Activated CD4-positive, alpha-beta T cell treated with anti-CD3 and anti-CD28 coated beads, Interleukin-2, amount 10 ng/mL, durations not matched to agents 24 days and 14 days (primary cell): ENCODE measurements around the gene MAGI1. TPM values are rescaled to one million over a fixed set of nuclear protein-coding genes. Genes with fewer than 3 reads are reported as not detected.
"Not testable (repeated sequence)": the region's sequence is repeated elsewhere in the genome, so short reads cannot be mapped to it uniquely, and the experiment has no call there.

Experiments used
- DNase-seq: peaks from one replicate; pipeline ENCODE4 v3.0.0; 2022
- H3K27ac Mint-ChIP-seq: one replicate; pipeline ENCODE4 v1.8.0; 2022; ENCODE audit warnings: mild to moderate bottlenecking, mixed read lengths
- H3K27me3 Mint-ChIP-seq: one replicate; pipeline ENCODE4 v1.8.0; 2022; ENCODE audit warnings: mixed read lengths
- H3K36me3 Mint-ChIP-seq: one replicate; pipeline ENCODE4 v1.8.0; 2022; ENCODE audit warnings: low read depth, mild to moderate bottlenecking, mixed read lengths
- H3K4me1 Mint-ChIP-seq: one replicate; pipeline ENCODE4 v1.8.0; 2021; ENCODE audit warnings: mixed read lengths
- H3K4me3 Mint-ChIP-seq: one replicate; pipeline ENCODE4 v1.8.0; 2022; ENCODE audit warnings: mild to moderate bottlenecking, moderate library complexity, mixed read lengths
- H3K9me3 Mint-ChIP-seq: one replicate; pipeline ENCODE4 v1.8.0; 2021; ENCODE audit warnings: mixed read lengths
- intact Hi-C: fragments of 100-400 bp; cut with micrococcal nuclease; formaldehyde crosslinking; loops from one replicate; pipeline ENCODE4 v1.15.1; 2023
- total RNA-seq: library from RNA; stranded (reverse); gene quantifications from 2 replicates; pipeline ENCODE4 v1.2.3, GENCODE V29; 2022

The MAGI1 gene
- total RNA-seq, 1 donor from 2014 or later, result 2.0 TPM

DNA sequence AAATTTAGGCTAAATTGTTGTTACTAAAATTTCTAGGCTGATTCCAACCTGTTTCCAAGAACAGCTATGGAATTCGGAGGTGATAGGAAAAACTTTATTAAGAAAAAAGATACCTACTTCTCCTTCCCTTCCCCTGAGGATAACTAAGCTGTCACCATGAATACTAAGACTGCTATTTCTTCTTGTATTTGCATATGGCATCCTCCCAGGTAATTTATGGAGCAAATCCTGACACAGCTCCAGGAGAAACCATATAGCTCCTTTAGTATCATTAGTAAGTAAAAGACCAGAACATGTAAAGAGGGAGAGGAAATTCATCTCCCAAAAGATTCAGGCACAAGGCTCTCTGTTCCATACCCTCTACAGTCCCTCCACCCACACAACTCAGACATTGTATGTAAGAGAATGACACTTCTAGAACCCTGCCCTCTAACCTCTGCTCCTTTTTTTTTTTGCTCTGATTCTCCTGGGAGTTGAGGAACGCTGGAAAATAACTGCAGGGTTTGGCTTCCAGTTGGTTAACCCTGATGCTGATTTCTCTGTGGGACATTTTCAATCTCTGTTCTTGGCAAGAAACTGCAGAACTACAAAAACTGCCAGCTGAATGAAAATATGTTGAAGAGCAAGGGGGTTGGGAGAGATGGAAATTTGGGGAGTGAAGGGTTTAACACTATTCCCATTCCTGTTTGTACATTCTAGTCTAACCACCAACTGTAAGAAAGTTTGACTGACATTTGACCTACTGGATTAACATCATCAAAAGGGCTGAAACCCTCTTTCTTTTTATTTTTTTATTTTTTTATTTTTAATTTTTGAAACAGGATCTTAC, 14.2 kb upstream of the MAGI1 start:
- H3K4me3 Mint-ChIP-seq, result no peak overlapping the region
- DNase-seq, result no peak
- intact Hi-C loops, result no loop called here
- no peaks in the 10 kb centered on the region for H3K4me1 Mint-ChIP-seq
- peaks cover 4% of the 10 kb centered on the region for H3K27me3 Mint-ChIP-seq
- no peaks in the 10 kb centered on the region for H3K36me3 Mint-ChIP-seq
- no peak overlapping the region for H3K27ac Mint-ChIP-seq
- no peaks in the 10 kb centered on the region for H3K9me3 Mint-ChIP-seq

DNA sequence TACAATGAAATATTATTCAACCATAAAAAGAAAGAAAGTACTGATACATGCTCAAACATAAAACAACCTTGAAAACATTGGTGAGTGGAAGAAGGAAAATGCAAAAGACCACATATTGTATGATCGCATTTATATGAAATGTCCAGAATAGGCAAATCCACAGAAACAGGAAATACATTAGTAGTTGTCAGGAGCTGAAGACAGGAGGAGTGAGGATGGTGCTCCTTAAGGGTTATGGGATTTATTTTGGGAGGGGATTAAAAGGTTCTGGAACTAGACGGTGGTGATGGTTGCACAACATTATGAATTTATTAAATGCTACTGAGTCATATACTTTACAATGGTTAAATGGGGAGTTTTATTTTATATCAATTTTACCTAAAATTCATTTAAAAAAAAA, 12.1 kb upstream of the MAGI1 start:
- no peak overlapping the region for H3K27ac Mint-ChIP-seq
- no peaks in the 10 kb centered on the region for H3K36me3 Mint-ChIP-seq
- no peaks in the 10 kb centered on the region for H3K4me1 Mint-ChIP-seq
- no peak overlapping the region for H3K4me3 Mint-ChIP-seq
- no peaks in the 10 kb centered on the region for H3K9me3 Mint-ChIP-seq
- no peak for DNase-seq
- intact Hi-C loops, result no loop called here
- H3K27me3 Mint-ChIP-seq, result peaks cover 4% of the 10 kb centered on the region

DNA sequence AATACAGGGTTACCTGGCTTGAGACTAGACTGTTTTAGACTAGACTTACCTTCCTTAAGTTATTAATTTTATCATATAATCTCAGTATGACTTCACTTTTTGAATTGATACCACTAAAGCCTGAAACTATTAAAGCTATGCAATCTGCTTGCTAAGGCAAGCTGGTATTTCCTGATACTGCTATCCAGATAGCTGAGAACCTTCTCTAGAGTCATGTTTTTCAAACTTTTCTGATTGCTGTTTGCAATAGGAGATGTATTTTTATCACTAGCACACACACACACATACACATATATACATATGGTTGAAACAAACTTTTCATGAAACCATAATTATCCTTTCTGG, 9.3 kb upstream of the MAGI1 start:
- Mint-ChIP-seq H3K4me3 (no peak overlapping the region), H3K27me3 (peaks cover 6% of the 10 kb centered on the region), H3K36me3 (no peaks in the 10 kb centered on the region), H3K9me3 (no peaks in the 10 kb centered on the region), H3K4me1 (no peaks in the 10 kb centered on the region), H3K27ac (no peak overlapping the region)
- intact Hi-C loops, result no loop called here
- DNase-seq, result no peak

DNA sequence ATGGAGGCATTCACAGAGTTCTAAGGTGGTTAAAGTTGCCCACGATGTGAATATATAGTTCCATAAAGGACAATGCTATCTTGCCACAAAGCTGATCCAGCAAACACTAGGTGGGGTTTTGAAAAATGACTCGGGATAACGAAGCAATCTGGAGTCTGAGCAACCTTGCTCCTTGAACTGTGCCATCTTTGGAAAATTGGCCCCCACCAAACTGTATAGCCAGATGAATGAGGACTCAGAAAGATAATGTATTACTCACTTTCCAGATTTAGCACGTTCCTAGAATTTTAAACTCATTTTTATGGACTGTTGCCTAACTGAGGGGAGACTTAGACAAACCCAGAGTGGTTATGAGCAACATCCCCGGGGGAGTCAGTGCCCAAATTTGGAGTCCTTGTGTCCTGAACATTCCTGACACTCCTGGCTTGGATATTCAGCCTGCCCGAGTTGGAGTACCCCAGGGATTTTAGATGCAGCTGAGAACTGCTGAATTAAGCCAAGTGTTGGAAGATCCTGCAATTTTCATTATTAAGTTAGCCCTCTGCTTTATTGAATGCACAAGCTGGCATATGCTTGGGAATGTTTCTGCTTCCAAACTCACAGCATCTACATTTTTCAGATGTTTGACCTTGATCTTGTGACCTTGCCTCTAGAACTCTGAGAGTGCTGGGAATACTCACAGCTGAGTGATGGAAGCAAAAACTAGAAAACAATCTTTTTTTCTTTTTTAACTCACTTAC, 8.8 kb upstream of the MAGI1 start:
- H3K9me3 Mint-ChIP-seq, result no peaks in the 10 kb centered on the region
- H3K36me3 Mint-ChIP-seq, result no peaks in the 10 kb centered on the region
- no peak overlapping the region for H3K4me3 Mint-ChIP-seq
- H3K4me1 Mint-ChIP-seq, result no peaks in the 10 kb centered on the region
- H3K27me3 Mint-ChIP-seq, result peaks cover 8% of the 10 kb centered on the region
- intact Hi-C loops, result no loop called here
- DNase-seq, result no peak
- H3K27ac Mint-ChIP-seq, result no peak overlapping the region

DNA sequence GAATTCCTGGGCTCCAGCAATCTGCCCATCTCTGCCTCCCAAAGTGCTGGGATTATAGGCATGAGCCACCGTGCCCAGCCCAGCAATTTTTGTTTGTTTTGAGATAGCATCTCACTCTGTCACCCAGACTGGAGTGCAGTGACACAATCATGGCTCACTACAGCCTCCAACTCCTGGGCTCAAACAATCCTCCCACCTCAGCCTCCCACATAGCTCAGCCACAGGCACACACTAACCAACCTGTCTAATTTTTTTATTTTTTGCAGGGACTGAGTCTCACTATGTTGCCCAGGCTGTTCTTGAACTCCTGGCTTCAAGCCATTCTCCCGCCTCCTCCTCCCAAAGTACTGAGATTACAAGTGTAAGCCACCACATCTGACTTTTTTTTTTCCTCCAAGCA, 7.6 kb upstream of the MAGI1 start:
- DNase-seq, H3K36me3 Mint-ChIP-seq, intact Hi-C loops, H3K4me1 Mint-ChIP-seq, H3K4me3 Mint-ChIP-seq, H3K27ac Mint-ChIP-seq, H3K9me3 Mint-ChIP-seq: not testable (repeated sequence)
- peaks cover 14% of the 10 kb centered on the region for H3K27me3 Mint-ChIP-seq

DNA sequence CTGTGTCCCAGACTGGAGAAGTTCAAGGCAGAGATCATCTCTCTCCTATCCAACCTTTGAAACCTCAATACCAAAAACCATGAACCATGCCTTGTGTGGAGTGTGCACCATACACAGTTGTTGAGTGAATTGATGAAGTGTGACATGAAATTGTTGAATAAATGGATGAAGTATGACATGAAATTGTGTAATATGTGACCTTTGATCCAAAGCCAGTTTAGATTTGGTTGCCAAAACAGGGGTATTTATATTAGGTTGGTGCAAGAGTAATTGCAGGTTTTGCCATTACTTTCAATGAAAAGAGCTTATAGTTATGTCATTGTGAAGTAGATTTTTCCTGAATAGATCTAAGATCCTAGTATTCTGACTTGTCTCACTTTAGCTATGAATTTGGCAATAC, 3.1 kb upstream of the MAGI1 start:
- H3K9me3 Mint-ChIP-seq, result no peaks in the 10 kb centered on the region
- no peak overlapping the region for H3K4me3 Mint-ChIP-seq
- H3K27ac Mint-ChIP-seq, result no peak overlapping the region
- intact Hi-C loops, result no loop called here
- peaks cover 2% of the 10 kb centered on the region for H3K36me3 Mint-ChIP-seq
- H3K4me1 Mint-ChIP-seq, result peaks cover 9% of the 10 kb centered on the region
- DNase-seq, result no peak
- H3K27me3 Mint-ChIP-seq, result peaks cover 50% of the 10 kb centered on the region

DNA sequence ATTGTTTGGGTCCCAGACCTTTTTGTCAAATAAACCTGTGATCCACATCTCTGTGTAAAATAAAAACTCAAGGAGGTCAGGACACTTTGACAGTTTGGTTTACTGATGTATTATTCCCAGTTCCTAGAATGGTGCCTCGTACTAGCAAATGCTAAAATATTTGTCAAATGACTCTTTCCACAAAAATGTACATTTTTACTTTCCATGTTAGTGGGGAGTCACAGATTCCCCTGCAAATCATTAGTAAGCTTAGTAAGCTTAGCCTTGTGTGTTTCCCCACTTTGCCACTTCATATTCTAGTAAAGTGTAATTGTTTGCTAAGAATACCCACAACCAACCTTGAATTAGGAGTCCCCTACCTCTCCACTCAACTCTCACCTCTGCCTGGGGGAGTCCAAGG, 2.4 kb upstream of the MAGI1 start:
- peaks cover 9% of the 10 kb centered on the region for H3K4me1 Mint-ChIP-seq
- no peak overlapping the region for H3K27ac Mint-ChIP-seq
- H3K36me3 Mint-ChIP-seq, result peaks cover 2% of the 10 kb centered on the region
- H3K4me3 Mint-ChIP-seq, result no peak overlapping the region
- no peak for DNase-seq
- H3K27me3 Mint-ChIP-seq, result peaks cover 53% of the 10 kb centered on the region
- intact Hi-C loops, result no loop called here
- no peaks in the 10 kb centered on the region for H3K9me3 Mint-ChIP-seq

DNA sequence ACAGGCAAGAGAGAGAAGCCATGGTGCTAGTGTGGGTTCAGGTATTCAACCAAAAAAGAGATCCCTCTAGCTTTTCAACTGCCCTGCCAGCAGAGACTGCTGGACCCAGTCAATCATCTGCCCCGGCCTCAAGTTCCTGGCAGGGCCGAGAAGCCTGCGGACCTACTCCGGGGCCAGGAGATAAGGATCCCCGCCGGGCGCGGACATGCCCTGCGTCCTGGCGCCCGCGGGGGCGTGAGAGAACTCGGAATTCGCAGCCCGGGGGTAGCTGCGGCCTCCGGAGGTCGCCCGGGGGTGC, 821 bp upstream of the MAGI1 start:
- no peak for DNase-seq
- intact Hi-C loops, result loop anchor here (10.0 kb wide), 1 partner anchor 265 kb away; no protein-coding TSS in a partner anchor
- peaks cover 9% of the 10 kb centered on the region for H3K4me1 Mint-ChIP-seq
- no peaks in the 10 kb centered on the region for H3K9me3 Mint-ChIP-seq
- H3K36me3 Mint-ChIP-seq, result peaks cover 2% of the 10 kb centered on the region
- H3K27ac Mint-ChIP-seq, result no peak overlapping the region
- peaks cover 63% of the 10 kb centered on the region for H3K27me3 Mint-ChIP-seq
- H3K4me3 Mint-ChIP-seq, result peak overlapping the region; percentile 68

DNA sequence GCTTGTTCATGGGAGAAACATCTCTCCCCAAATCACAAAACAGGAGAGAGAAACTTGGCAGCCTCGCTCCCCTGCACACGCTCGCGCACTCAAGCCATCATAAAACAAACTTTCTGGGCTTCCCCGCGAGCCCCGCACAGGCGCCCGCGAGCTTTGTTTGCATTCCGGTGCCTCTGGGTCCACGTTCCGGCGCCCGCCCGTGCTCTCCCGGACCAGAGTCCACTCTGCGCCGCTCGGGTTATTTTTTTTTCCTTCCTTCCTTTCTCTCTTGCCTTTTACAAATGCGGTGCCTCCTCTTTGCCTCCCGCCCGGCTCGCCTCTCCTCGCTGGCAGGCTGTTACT, 363 bp downstream of the MAGI1 start:
- Mint-ChIP-seq H3K4me1 (peaks cover 12% of the 10 kb centered on the region), H3K4me3 (peak overlapping the region; percentile 96), H3K9me3 (no peaks in the 10 kb centered on the region), H3K27me3 (peaks cover 61% of the 10 kb centered on the region), H3K36me3 (peaks cover 2% of the 10 kb centered on the region), H3K27ac (peak overlapping the region; percentile 88)
- no peak for DNase-seq
- intact Hi-C loops, result loop anchor here (10.0 kb wide), 1 partner anchor 266 kb away; no protein-coding TSS in a partner anchor

DNA sequence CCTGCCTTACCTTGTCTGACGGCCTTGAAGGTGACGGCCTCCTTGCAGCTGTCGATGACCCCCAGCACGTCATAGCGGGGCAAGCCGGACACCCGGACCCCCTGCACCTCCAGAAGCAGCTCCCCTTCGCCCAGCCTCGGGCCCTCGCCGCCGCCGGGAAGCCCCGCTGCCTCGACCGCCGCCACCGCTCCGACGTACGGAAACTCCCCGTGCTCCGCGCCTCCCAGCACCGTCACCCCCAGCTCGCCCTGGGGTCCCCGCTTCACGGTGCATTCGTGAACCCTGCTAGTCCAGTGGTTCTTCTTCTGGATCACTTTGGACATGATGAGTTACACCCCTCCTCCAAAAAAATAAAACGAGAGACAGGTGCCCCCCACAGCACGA, 740 bp downstream of the MAGI1 start:
- DNase-seq, result peak; percentile 63
- intact Hi-C loops, result loop anchor here (10.0 kb wide), 1 partner anchor 267 kb away; no protein-coding TSS in a partner anchor
- H3K36me3 Mint-ChIP-seq, result peaks cover 2% of the 10 kb centered on the region
- peaks cover 61% of the 10 kb centered on the region for H3K27me3 Mint-ChIP-seq
- H3K4me1 Mint-ChIP-seq, result peaks cover 12% of the 10 kb centered on the region
- H3K27ac Mint-ChIP-seq, result peak overlapping the region; percentile 88
- H3K9me3 Mint-ChIP-seq, result no peaks in the 10 kb centered on the region
- H3K4me3 Mint-ChIP-seq, result peak overlapping the region; percentile 96

DNA sequence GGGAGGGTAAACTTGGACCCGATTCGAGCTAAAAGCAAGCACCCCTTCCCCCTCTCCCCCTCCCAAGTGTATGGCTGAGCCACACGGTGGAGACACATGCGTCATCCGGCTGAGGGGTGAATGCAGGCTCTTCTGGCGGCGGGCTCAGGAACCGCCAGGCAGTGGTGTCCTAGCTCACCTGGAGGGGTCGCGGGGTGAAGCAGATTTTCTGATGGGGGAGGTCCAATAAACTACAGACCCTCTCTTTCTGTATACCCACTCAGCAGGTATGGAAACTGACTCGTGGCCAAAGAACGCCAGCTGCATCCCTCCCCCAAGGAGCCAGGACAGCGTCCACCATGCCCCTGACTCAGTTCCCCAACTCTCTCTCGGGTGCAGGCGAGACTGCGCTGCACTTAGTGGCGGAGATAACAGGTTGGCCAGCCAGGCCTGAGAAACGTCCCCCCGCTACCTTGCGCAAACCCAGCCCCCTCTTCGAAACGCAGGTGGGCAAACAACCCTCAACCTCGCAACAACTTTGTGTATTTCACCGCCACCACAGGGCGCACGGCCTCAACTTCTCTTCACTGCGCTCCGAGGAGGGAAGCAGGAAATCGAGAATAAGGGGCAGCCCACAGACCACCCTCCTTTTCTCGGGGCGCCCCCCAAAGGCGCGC, 1.3 kb downstream of the MAGI1 start:
- no peak for DNase-seq
- Mint-ChIP-seq H3K36me3 (peaks cover 2% of the 10 kb centered on the region), H3K9me3 (no peaks in the 10 kb centered on the region), H3K4me3 (peak overlapping the region; percentile 96), H3K4me1 (peaks cover 12% of the 10 kb centered on the region), H3K27me3 (peaks cover 59% of the 10 kb centered on the region), H3K27ac (peak overlapping the region; percentile 51)
- intact Hi-C loops, result loop anchor here (10.0 kb wide), 1 partner anchor 267 kb away; no protein-coding TSS in a partner anchor

DNA sequence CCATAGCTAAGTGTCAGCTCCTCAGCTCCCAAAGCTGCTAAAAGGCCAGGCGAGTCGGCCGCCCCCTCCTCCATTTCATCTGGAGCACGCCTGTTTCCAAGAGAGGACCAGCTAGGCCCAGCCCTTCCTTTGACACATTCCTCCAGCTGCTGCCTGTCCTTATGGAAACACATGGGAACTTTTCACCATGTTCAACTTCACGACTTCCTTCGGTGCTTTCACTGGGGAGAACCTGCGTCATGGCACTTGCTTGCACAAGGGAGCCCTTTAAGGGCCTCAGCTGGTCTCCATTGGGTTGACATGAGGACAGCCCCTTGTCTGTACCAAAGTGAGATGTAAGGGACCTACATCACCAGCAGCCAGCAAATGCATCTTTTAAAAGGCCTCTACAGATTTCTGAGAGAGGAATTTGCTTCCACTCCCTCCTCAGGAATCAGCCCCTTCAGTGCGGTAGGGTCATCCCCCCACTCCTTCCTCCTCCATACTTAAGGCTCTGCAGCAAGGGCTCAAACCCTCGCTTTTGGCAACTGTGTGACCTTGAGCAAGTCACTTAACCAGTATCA, 2.1 kb downstream of the MAGI1 start:
- Mint-ChIP-seq H3K9me3 (peaks cover 3% of the 10 kb centered on the region), H3K27ac (no peak overlapping the region), H3K4me3 (no peak overlapping the region), H3K27me3 (peaks cover 56% of the 10 kb centered on the region), H3K36me3 (peaks cover 2% of the 10 kb centered on the region), H3K4me1 (peaks cover 12% of the 10 kb centered on the region)
- intact Hi-C loops, result loop anchor here (10.0 kb wide), 1 partner anchor 268 kb away; no protein-coding TSS in a partner anchor
- no peak for DNase-seq

DNA sequence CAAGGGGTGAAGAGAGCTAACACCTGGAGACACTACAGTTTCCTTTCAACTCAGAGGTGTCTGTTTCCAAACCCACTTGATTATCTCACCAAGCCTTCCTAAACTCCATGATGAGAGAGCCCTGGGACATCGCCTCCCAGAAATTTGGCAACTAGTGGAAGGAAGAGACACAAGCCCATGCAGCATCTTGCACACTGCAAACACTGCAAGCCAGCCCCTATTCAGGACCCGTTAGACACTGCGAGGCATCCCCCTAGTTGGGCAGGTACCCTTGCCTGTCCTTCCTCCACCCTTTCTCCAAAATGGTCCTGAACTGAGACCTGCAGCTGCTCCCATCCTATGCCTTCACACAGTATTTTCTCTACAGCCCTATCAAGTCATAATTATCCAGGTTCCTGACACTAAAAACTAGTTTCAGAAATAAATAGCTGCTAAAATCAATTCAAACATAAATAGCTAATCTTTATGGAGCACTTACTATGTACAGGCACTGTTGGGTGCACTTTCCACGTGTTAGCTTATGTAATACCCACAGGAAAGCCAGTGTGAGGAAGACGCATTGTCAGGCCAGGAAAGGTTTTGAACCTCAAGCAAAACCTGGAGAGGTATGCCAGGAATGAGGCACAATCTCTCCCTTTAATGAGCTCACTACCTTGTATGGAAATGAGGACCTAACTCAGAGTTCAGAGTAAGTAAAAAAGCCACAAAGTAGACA, 2.8 kb downstream of the MAGI1 start:
- Mint-ChIP-seq H3K9me3 (peaks cover 6% of the 10 kb centered on the region), H3K27ac (no peak overlapping the region), H3K4me3 (no peak overlapping the region), H3K4me1 (peaks cover 12% of the 10 kb centered on the region), H3K27me3 (peaks cover 49% of the 10 kb centered on the region), H3K36me3 (peaks cover 2% of the 10 kb centered on the region)
- DNase-seq, result no peak
- intact Hi-C loops, result loop anchor here (10.0 kb wide), 1 partner anchor 269 kb away; no protein-coding TSS in a partner anchor
